OCI-LY7 (cell line): Measurements from ENCODE around the gene ARMC5.

ENCODE experiments used
- CTCF ChIP-seq: fragments of 200-600 bp; sonication (generic); conservative IDR thresholded peaks from 2 replicates; pipeline ENCODE4 v1.5.1; 2014; ENCODE audit warnings: mild to moderate bottlenecking, antibody characterized with exemption, low read length, moderate library complexity, mixed read lengths
- EZH2phosphoT487 ChIP-seq: fragments of 200-600 bp; sonication (generic); IDR thresholded peaks from 2 replicates; pipeline ENCODE4 v1.6.1; 2018; ENCODE audit warnings: low read depth, borderline replicate concordance, mild to moderate bottlenecking, mixed run types, antibody characterized with exemption, low read length, moderate library complexity, mixed read lengths

DNA sequence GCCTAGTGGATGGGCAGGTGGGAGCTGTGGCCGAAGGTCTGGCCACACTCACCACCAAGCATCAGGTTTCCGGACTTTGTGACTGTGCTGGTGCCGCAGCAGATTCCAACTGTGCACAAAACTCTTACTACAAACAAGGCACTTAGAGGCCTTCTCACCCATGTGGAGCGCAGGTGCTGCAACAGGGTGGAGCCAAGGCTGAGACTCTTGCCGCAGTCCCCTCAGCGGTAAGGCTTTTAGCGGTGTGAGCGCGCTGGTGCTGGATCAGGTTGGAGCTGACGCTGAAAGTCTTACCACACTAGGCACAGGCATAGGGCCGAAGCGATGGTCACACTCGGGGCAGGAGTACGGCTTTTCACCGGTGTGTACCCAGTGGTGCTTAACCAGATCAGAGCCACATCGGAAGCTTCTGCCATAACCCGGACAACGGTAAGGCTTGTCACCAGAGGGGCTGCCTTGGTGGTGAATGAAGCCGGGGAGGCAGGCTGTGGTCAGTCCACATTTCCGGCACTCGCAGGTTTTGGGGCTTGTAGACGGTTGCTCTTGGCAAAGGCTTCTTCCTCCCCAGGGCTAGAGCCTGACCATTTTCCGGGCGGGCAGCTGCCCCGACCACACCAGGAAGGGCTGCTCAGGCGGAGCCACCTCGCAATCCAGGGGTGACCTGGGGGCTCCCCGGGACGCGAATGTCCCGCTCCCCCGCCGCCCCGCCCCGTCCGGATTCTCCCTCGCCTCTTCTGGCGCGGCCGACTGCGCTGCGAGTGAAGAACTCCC, 1.0 kb upstream of the ARMC5 start:
- TF ChIP-seq CTCF (peak; percentile 40; the same call in 1 of the 2 replicates), EZH2phosphoT487 (no peak)
